ENCODE results near the gene TTLL4.
"Not testable (repeated sequence)": the region's sequence is repeated elsewhere in the genome, so short reads cannot be mapped to it uniquely, and the experiment has no call there.

The TTLL4 gene

DNA sequence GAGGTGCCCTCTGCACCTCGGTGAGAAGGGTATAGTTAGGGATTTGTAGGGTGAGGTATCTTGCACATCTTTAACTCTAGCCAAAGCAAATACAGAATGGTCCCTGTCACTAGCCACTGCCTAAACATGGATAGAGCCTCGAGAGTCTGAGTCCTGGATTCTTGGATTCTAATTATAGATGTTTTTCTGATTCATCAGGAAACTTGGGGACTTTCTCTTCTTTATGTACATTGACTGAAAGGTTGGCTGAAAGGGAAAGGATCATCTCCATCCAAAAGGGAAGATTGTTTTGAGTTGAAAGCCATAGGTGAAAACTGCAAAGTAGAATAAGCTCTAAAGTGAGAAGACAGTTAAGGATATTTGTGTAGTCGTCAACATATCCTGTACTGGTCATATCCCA is 30.6 kb upstream of the TTLL4 start:
- H3K9me2 ChIP-seq (replicated peaks; ENCODE audit: insufficient read depth, low read length): no peaks in the 10 kb centered on the region
- no peaks in the 10 kb centered on the region for H3K27me3 ChIP-seq (ENCODE audit: low read length)
- no peaks in the 10 kb centered on the region for H3K79me2 ChIP-seq (ENCODE audit: insufficient read depth, low read length)
- H3K4me3 ChIP-seq (ENCODE audit: insufficient read depth, low read length, poor library complexity, severe bottlenecking): no peak overlapping the region
- no peak for TF ChIP-seq EZH2phosphoT487 (conservative IDR thresholded peaks at IDR 0.05; ENCODE audit: low read length)
- TF ChIP-seq, protein P1, sequence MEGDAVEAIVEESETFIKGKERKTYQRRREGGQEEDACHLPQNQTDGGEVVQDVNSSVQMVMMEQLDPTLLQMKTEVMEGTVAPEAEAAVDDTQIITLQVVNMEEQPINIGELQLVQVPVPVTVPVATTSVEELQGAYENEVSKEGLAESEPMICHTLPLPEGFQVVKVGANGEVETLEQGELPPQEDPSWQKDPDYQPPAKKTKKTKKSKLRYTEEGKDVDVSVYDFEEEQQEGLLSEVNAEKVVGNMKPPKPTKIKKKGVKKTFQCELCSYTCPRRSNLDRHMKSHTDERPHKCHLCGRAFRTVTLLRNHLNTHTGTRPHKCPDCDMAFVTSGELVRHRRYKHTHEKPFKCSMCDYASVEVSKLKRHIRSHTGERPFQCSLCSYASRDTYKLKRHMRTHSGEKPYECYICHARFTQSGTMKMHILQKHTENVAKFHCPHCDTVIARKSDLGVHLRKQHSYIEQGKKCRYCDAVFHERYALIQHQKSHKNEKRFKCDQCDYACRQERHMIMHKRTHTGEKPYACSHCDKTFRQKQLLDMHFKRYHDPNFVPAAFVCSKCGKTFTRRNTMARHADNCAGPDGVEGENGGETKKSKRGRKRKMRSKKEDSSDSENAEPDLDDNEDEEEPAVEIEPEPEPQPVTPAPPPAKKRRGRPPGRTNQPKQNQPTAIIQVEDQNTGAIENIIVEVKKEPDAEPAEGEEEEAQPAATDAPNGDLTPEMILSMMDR (IDR thresholded peaks at IDR 0.05; ENCODE audit: insufficient read depth, low read length, poor library complexity, severe bottlenecking): no peak
- H3K36me3 ChIP-seq (ENCODE audit: low read length): no peaks in the 10 kb centered on the region
- H2AFZ ChIP-seq (ENCODE audit: low read depth, low read length, severe bottlenecking): no peak overlapping the region
- H3K9me3 ChIP-seq (ENCODE audit: insufficient read depth, low read length): no peaks in the 10 kb centered on the region
- H3K27ac ChIP-seq (ENCODE audit: low read depth, low read length): no peak overlapping the region
- H3K9ac ChIP-seq (ENCODE audit: low read length): no peak overlapping the region
- H3F3A ChIP-seq (ENCODE audit: insufficient read depth): no peaks in the 10 kb centered on the region
- no peak overlapping the region for H3K4me2 ChIP-seq (ENCODE audit: low read depth, low read length, poor library complexity, severe bottlenecking)
- no peaks in the 10 kb centered on the region for H4K20me1 ChIP-seq (ENCODE audit: low read depth, low read length)

DNA sequence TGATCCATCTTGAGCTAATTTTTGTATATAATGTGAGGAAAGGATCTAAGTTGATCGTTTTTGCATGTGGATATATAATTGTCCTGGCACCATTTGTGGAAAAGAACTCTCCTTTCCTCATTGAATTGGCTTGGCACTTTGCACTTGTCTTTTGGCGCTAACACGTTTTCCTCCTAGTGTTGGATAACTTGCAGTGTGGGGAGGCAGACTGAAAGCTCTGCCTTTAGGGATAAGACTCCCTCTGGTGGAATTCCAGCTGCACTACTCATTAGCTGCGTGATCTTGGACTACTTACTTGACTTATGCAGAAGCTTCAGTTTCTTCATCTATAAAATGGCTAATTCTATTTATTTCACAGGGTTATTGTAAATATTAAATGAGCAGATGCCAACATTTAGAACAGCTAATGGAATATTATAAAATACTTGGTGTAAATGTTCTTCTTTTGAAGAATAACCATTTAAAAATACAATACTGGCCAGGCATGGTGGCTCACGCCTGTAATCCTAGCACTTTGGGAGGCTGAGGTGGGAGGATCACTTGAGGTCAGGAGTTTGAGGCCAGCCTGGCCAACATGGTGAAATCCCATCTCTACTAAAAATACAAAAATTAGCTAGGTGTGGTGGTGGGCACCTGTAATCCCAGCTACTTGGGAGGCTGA is 23.1 kb upstream of the TTLL4 start:
- not testable (repeated sequence) for H4K20me1 ChIP-seq (ENCODE audit: low read depth, low read length); H3K27me3 ChIP-seq (ENCODE audit: low read length); H3K9me3 ChIP-seq (ENCODE audit: insufficient read depth, low read length); H3K4me3 ChIP-seq (ENCODE audit: insufficient read depth, low read length, poor library complexity, severe bottlenecking); H3K4me2 ChIP-seq (ENCODE audit: low read depth, low read length, poor library complexity, severe bottlenecking); H3K9me2 ChIP-seq (replicated peaks; ENCODE audit: insufficient read depth, low read length); H3K27ac ChIP-seq (ENCODE audit: low read depth, low read length); H3K79me2 ChIP-seq (ENCODE audit: insufficient read depth, low read length); H3F3A ChIP-seq (ENCODE audit: insufficient read depth); H3K36me3 ChIP-seq (ENCODE audit: low read length); H2AFZ ChIP-seq (ENCODE audit: low read depth, low read length, severe bottlenecking); H3K9ac ChIP-seq (ENCODE audit: low read length)
- TF ChIP-seq, protein P1 (IDR thresholded peaks at IDR 0.05; ENCODE audit: insufficient read depth, low read length, poor library complexity, severe bottlenecking): peak; percentile 49

DNA sequence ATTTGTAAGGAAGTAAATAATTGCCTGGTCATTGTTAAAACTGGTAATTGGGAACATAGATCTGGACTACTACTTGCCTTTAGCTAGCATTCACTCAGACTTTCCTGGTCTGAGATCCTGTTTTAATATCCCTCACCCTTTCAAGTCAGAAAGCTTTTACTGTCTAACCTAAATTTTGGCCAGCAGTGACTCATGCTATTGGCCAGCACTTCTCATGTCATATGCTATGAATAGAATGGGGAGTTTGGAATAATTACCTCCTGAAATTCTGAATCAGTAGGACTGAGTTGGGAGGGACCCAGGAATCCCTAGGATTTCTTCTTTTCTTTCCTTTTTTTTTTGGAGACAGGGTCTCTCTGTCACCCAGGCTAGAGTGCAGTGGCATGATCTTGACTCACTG is 19.4 kb upstream of the TTLL4 start:
- Histone ChIP-seq H3K4me2 (ENCODE audit: low read depth, low read length, poor library complexity, severe bottlenecking) (no peak overlapping the region), H3F3A (ENCODE audit: insufficient read depth) (no peaks in the 10 kb centered on the region), H3K9me2 (replicated peaks; ENCODE audit: insufficient read depth, low read length) (no peaks in the 10 kb centered on the region), H3K27me3 (ENCODE audit: low read length) (no peaks in the 10 kb centered on the region), H3K36me3 (ENCODE audit: low read length) (no peaks in the 10 kb centered on the region), H4K20me1 (ENCODE audit: low read depth, low read length) (no peaks in the 10 kb centered on the region), H3K4me3 (ENCODE audit: insufficient read depth, low read length, poor library complexity, severe bottlenecking) (no peak overlapping the region), H3K9me3 (ENCODE audit: insufficient read depth, low read length) (no peaks in the 10 kb centered on the region), H2AFZ (ENCODE audit: low read depth, low read length, severe bottlenecking) (no peak overlapping the region), H3K27ac (ENCODE audit: low read depth, low read length) (no peak overlapping the region), H3K9ac (ENCODE audit: low read length) (no peak overlapping the region), H3K79me2 (ENCODE audit: insufficient read depth, low read length) (no peaks in the 10 kb centered on the region)
- TF ChIP-seq EZH2phosphoT487 (conservative IDR thresholded peaks at IDR 0.05; ENCODE audit: low read length): no peak
- TF ChIP-seq, protein P1 (IDR thresholded peaks at IDR 0.05; ENCODE audit: insufficient read depth, low read length, poor library complexity, severe bottlenecking): no peak

Data from SU-DHL-6 (cell line).